Prostate gland (tissue), 2 donors: ENCODE results near the gene FOXD1. TPM values are rescaled to one million over a fixed set of nuclear protein-coding genes. Genes with fewer than 3 reads are reported as not detected.
"Not testable (repeated sequence)": the region's sequence is repeated elsewhere in the genome, so short reads cannot be mapped to it uniquely, and the experiment has no call there.

Experiments used
- DNase-seq: peaks from one replicate; pipeline ENCODE4 v3.0.0-alpha.2; 2019; ENCODE audit warnings: low spot score
- H3K27ac ChIP-seq, 2 donors: fragments of 200-600 bp; sonication (generic); 2 replicates each; pipeline ENCODE4 v1.5.1; 2017 to 2019
- H3K27me3 ChIP-seq: fragments of 200-600 bp; sonication (generic); replicated peaks from 2 replicates; pipeline ENCODE4 v1.5.1; 2019; ENCODE audit not compliant: insufficient read depth
- H3K36me3 ChIP-seq, 2 donors: fragments of 200-600 bp; sonication (generic); 1 replicate in 1 of 2; 2 replicates in 1 of 2; pipeline versions ENCODE4 v1.5.1 to v1.8.1; 2017 to 2019
- H3K4me1 ChIP-seq: fragments of 200-600 bp; sonication (generic); replicated peaks from 2 replicates; pipeline ENCODE4 v1.5.1; 2019
- H3K4me3 ChIP-seq, 2 donors: fragments of 200-600 bp; sonication (generic); 2 replicates each; pipeline ENCODE4 v1.5.1; 2017 to 2019
- H3K9me3 ChIP-seq: fragments of 200-600 bp; sonication (generic); 2 replicates; pipeline ENCODE4 v1.5.1; 2017
- POLR2A ChIP-seq: fragments of 450-650 bp; IDR thresholded peaks from one replicate; pipeline ENCODE4 v1.6.1; 2016; ENCODE audit warnings: antibody characterized with exemption, mild to moderate bottlenecking
- POLR2AphosphoS5 ChIP-seq: sonication (generic); formaldehyde crosslinking; IDR thresholded peaks from one replicate; pipeline ENCODE4 v1.6.1; 2017; ENCODE audit warnings: antibody characterized with exemption
- WGBS: methylation state at CpG from one replicate; pipeline ENCODE4 v1.1.5; 2018; 5-methylcytosine and 5-hydroxymethylcytosine counted together
- intact Hi-C: fragments of 100-400 bp; cut with DNase I; formaldehyde crosslinking; loops from one replicate; pipeline ENCODE4 v1.14.2; 2022
- total RNA-seq, 2 donors: library from RNA; depleted of rRNA; stranded (reverse); fragments of >200 nt; gene quantifications; one replicate each; pipeline ENCODE4 v1.1.0, GENCODE V29; 2016
- TF ChIP-seq, protein P1 (sequence below), 4 experiments: fragments of 200-600 bp in 2 of 4; fragments of 450-650 bp in 2 of 4; sonication (generic) in 2 of 4; IDR thresholded peaks; 1 replicate in 3 of 4; 2 replicates in 1 of 4; pipeline ENCODE4 v1.5.1; 2016 to 2019; ENCODE audit warnings: antibody characterized with exemption in 4 of 4, mild to moderate bottlenecking in 2 of 4, moderate library complexity in 2 of 4

FOXD1 gene
- total RNA-seq, 2 donors from 2014 or later = 1.6 to 2.8 TPM

DNA sequence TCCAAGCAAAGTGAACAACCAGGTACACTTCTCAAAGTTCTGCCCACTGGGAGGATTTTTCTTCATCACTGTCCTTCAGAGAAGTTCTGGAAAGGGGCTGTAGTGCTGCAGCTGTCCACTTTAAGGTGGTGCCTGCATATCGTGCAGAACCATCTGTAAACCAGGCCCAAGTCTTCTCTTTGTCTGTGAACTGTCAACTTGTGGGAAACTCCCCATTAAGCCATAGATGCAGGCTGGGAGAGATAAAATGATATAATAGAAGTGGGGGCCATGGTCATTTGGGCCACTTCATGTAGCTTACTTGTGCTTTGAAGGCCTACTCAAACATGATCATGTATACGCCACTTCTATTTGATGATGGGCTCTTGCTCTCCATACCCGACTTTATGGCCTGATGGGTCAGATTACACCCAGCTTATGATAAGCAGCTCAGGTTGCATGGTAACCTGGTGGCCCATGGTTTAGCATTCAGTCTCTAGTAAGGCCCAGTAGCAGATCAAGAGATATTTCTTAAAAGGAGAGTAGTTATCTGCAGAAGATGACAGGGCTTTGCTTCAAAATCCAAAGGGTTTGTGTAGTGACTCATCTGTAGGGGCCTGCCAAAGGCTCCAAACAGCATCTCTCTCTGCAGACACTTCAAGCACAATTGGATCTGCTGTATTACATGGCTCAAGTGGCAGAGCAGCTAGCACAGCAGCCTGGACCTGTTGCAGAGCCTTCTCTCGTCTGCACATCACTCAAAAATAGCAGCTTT is 34.0 kb upstream of the FOXD1 start:
- no peaks in the 10 kb centered on the region for H3K9me3 ChIP-seq
- H3K4me1 ChIP-seq = no peaks in the 10 kb centered on the region
- no peak overlapping the region for H3K4me3 ChIP-seq
- no peaks in the 10 kb centered on the region for H3K36me3 ChIP-seq
- H3K27ac ChIP-seq = no peak overlapping the region
- no peak for DNase-seq
- intact Hi-C loops = no loop called here
- WGBS = 69% methylated on average over 4 of the region's 4 CpGs
- TF ChIP-seq POLR2AphosphoS5 (no peak), POLR2A (no peak)
- TF ChIP-seq, protein P1, sequence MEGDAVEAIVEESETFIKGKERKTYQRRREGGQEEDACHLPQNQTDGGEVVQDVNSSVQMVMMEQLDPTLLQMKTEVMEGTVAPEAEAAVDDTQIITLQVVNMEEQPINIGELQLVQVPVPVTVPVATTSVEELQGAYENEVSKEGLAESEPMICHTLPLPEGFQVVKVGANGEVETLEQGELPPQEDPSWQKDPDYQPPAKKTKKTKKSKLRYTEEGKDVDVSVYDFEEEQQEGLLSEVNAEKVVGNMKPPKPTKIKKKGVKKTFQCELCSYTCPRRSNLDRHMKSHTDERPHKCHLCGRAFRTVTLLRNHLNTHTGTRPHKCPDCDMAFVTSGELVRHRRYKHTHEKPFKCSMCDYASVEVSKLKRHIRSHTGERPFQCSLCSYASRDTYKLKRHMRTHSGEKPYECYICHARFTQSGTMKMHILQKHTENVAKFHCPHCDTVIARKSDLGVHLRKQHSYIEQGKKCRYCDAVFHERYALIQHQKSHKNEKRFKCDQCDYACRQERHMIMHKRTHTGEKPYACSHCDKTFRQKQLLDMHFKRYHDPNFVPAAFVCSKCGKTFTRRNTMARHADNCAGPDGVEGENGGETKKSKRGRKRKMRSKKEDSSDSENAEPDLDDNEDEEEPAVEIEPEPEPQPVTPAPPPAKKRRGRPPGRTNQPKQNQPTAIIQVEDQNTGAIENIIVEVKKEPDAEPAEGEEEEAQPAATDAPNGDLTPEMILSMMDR (IDR thresholded peaks at IDR 0.05) = no peak
- peaks cover 2% of the 10 kb centered on the region for H3K27me3 ChIP-seq

DNA sequence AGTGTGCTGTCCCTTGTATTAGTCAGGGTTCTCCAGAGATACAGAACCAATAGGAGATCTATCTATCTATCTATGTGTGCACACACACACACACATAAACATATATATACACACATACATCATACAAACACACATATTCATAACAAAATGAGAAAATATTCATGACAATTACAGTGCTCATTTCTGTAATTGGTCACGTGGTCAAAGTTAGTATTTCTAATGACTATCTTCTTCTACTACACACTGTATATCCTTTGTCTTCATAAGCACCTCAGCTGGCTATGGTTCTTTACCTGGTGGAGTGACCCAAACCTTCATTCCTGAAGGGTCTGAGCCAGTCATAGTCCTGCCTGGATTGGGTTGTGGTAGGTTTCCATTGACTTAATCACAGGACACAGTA is 31.9 kb upstream of the FOXD1 start:
- Histone ChIP-seq H3K27ac (no peak overlapping the region), H3K4me1 (no peaks in the 10 kb centered on the region), H3K27me3 (no peaks in the 10 kb centered on the region), H3K36me3 (no peaks in the 10 kb centered on the region), H3K9me3 (no peaks in the 10 kb centered on the region), H3K4me3 (no peak overlapping the region)
- WGBS = 91% methylated on average over 1 of the region's 1 CpG
- intact Hi-C loops = no loop called here
- TF ChIP-seq, protein P1 (IDR thresholded peaks at IDR 0.05) = no peak
- TF ChIP-seq POLR2AphosphoS5 (no peak), POLR2A (no peak)
- no peak for DNase-seq

DNA sequence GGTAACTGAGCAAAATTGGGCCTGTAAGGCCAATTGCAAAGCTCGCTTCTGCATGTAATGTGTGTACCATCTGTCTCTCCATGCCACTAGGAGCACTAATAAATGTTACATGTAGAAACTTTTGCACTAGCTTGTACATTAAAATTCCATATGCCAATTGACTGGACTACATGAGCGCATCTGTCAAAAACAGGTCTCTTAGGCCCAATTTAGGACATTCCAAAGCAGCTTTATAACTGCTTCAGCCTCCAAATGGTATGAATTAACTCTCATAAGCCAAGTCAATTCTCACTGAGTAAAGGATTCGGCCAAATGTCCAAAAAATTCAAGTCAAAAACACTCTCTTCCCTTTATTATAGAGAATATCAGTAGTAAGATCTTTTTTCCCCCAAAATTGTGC is 23.5 kb upstream of the FOXD1 start:
- Histone ChIP-seq H3K4me1 (no peaks in the 10 kb centered on the region), H3K4me3 (no peak overlapping the region), H3K27me3 (no peaks in the 10 kb centered on the region), H3K27ac (no peak overlapping the region), H3K9me3 (no peaks in the 10 kb centered on the region), H3K36me3 (no peaks in the 10 kb centered on the region)
- TF ChIP-seq POLR2A = no peak
- TF ChIP-seq POLR2AphosphoS5 = no peak
- TF ChIP-seq, protein P1 (IDR thresholded peaks at IDR 0.05) = no peak
- intact Hi-C loops = no loop called here
- WGBS = 66% methylated on average over 3 of the region's 3 CpGs
- no peak for DNase-seq

DNA sequence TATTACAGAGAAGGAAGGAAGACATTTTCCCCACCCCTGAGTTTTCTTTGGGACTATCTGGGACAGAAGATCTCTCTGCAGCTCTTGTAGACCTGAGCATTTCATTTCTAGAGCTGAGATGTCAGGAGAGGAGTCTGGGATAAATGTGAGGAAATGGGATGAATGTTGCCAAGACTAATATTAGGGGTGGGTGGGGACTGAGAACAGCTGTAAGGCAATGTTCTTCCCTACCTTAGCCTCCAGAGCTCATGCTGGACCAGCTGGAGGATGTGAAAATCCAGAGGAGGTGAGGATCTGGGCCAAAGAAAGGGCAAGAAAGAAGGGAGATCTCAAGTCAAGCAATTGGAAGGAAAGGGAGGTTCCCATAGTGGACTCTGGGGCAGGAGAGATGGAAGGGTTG is 23.1 kb upstream of the FOXD1 start:
- TF ChIP-seq POLR2AphosphoS5 = no peak
- no peak for TF ChIP-seq POLR2A
- TF ChIP-seq, protein P1 (IDR thresholded peaks at IDR 0.05) = no peak
- no peaks in the 10 kb centered on the region for H3K27me3 ChIP-seq
- intact Hi-C loops = no loop called here
- no peak overlapping the region for H3K27ac ChIP-seq
- no peak overlapping the region for H3K4me3 ChIP-seq
- no peaks in the 10 kb centered on the region for H3K36me3 ChIP-seq
- H3K9me3 ChIP-seq = no peaks in the 10 kb centered on the region
- no peak for DNase-seq
- H3K4me1 ChIP-seq = no peaks in the 10 kb centered on the region

DNA sequence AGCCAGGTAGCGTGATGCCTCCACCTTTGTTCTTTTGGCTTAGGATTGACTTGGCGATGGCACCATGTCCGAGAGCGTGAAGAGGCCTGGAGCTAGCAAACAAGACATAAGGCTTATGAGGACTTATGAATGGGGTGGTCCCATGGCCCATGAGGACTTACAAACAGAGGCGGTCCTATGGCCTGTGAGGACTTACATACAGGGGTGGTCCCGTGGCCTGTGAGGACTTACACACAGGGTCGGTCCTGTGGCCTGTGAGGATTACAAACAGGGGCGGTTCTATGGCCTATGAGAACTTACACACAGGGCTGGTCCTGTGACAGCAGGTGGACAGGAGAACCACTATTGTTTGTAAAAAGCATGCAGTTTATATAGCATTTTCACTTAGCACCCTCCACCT is 21.3 kb upstream of the FOXD1 start:
- Histone ChIP-seq H3K27me3 (no peaks in the 10 kb centered on the region), H3K4me1 (no peaks in the 10 kb centered on the region), H3K36me3 (no peaks in the 10 kb centered on the region), H3K4me3 (no peak overlapping the region), H3K9me3 (no peaks in the 10 kb centered on the region), H3K27ac (no peak overlapping the region)
- 96% methylated on average over 8 of the region's 8 CpGs for WGBS
- TF ChIP-seq, protein P1 (IDR thresholded peaks at IDR 0.05) = no peak
- TF ChIP-seq POLR2A (no peak), POLR2AphosphoS5 (no peak)
- no peak for DNase-seq
- intact Hi-C loops = no loop called here

DNA sequence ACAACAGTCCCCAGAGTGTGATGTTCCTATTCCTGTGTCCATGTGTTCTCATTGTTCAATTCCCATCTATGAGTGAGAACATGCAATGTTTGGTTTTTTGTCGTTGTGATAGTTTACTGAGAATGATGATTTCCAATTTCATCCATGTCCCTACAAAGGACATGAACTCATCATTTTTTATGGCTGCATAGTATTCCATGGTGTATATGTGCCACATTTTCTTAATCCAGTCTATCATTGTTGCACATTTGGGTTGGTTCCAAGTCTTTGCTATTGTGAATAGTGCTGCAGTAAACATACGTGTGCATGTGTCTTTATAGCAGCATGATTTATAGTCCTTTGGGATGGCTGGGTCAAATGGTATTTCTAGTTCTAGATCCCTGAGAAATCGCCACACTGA is 20.1 kb upstream of the FOXD1 start:
- H3K9me3 ChIP-seq, DNase-seq, H3K27ac ChIP-seq, intact Hi-C loops, H3K36me3 ChIP-seq, H3K27me3 ChIP-seq, H3K4me1 ChIP-seq, H3K4me3 ChIP-seq: not testable (repeated sequence)
- WGBS = 81% methylated on average over 3 of the region's 3 CpGs
